HepG2 (cell line): ENCODE measurements around the gene SLC9A9. TPM values are rescaled to one million over a fixed set of nuclear protein-coding genes. Genes with fewer than 3 reads are reported as not detected.

Experiments used
- ATAC-seq: fragments of 200-7000 bp; cut with Tn5 transposase; 3 replicates; pipeline ENCODE4 v1.9.1; 2020; ENCODE audit warnings: mild to moderate bottlenecking, moderate library complexity
- BruUV-seq: library from RNA; stranded (reverse); fragments of 400-500 nt; replicated peaks from 2 replicates; lab custom pipeline; 2021; lab: Mats Ljungman, UMichigan
- CTCF ChIA-PET: fragments of 300-600 bp; formaldehyde crosslinking; extraction: SDS; loops from one replicate; lab custom pipeline; 2021; ENCODE audit warnings: low total read pairs, inconsistent platforms, low intra/inter-chr PET ratio; lab: Yijun Ruan, JAX
- POLR2A ChIA-PET: fragments of 350-600 bp; sonication (Branson Sonifier 250); formaldehyde crosslinking; loops from one replicate; lab custom pipeline; 2020; ENCODE audit warnings: antibody characterized with exemption, inconsistent platforms; lab: Yijun Ruan, JAX
- DNase-seq: peaks from one replicate; pipeline ENCODE4 v3.0.0-alpha.2; 2015; ENCODE audit warnings: low spot score
- FAIRE-seq: peaks from 3 replicates; lab custom pipeline; 2011; peaks lifted over from hg19 to GRCh38; lab: Jason Lieb, UNC
- H2AFZ ChIP-seq: one replicate; pipeline ENCODE4 v1.6.1; 2011; ENCODE audit warnings: low read length, inconsistent platforms
- H3K27ac ChIP-seq: fragments of 300-600 bp; 3 replicates; pipeline ENCODE4 v1.8.0; 2011; ENCODE audit warnings: mixed run types, mild to moderate bottlenecking, mixed read lengths, low read length, inconsistent platforms; ENCODE audit not compliant: insufficient read depth; ENCODE audit errors: extremely low read length
- H3K27me3 ChIP-seq, 2 experiments: fragments of 200-600 bp in 1 of 2; 2 replicates in 1 of 2; 3 replicates in 1 of 2; pipeline versions ENCODE4 v1.6.0 to v1.8.0; 2011; ENCODE audit warnings: low read length in 2 of 2, mild to moderate bottlenecking in 2 of 2, moderate library complexity in 2 of 2, inconsistent platforms in 1 of 2; ENCODE audit not compliant: insufficient read depth in 2 of 2, control insufficient read depth in 1 of 2
- H3K36me3 ChIP-seq, 2 experiments: fragments of 200-600 bp in 1 of 2; replicated peaks in 1 of 2; 2 replicates in 1 of 2; 3 replicates in 1 of 2; pipeline versions ENCODE4 v1.5.1 to v1.8.0; 2011; ENCODE audit warnings: low read length in 2 of 2, inconsistent platforms in 1 of 2; ENCODE audit not compliant: insufficient read depth in 2 of 2, control insufficient read depth in 1 of 2
- H3K4me1 ChIP-seq: 2 replicates; pipeline ENCODE4 v1.5.1; 2012; ENCODE audit warnings: low read length, inconsistent platforms; ENCODE audit not compliant: insufficient read depth
- H3K4me2 ChIP-seq: 2 replicates; pipeline ENCODE4 v1.6.0; 2011; ENCODE audit warnings: low read depth, low read length, inconsistent platforms
- H3K4me3 ChIP-seq, 3 experiments: fragments of 200-600 bp in 1 of 3; sonication (generic), shearing (Covaris generic) in 1 of 3; replicated peaks in 1 of 3; 2 replicates each; pipeline ENCODE4 v1.5.1; 2011 to 2016; ENCODE audit warnings: low read length in 3 of 3, inconsistent platforms in 2 of 3, low read depth in 2 of 3, mild to moderate bottlenecking in 2 of 3, control low read depth in 1 of 3, mixed read lengths in 1 of 3; ENCODE audit not compliant: insufficient read depth in 1 of 3
- H3K79me2 ChIP-seq: one replicate; pipeline ENCODE4 v1.6.1; 2011; ENCODE audit warnings: low read length, inconsistent platforms; ENCODE audit not compliant: insufficient read depth
- H3K9ac ChIP-seq: 2 replicates; pipeline ENCODE4 v1.6.0; 2011; ENCODE audit warnings: mild to moderate bottlenecking, low read depth, low read length, inconsistent platforms; ENCODE audit not compliant: insufficient read depth
- H3K9me3 ChIP-seq: 2 replicates; pipeline ENCODE4 v1.5.1; 2012; ENCODE audit warnings: mild to moderate bottlenecking, low read length
- H4K20me1 ChIP-seq: 2 replicates; pipeline ENCODE4 v1.6.0; 2011; ENCODE audit warnings: inconsistent platforms, mild to moderate bottlenecking, low read length, moderate library complexity; ENCODE audit not compliant: insufficient read depth
- CEBPG ChIP-seq: IDR thresholded peaks from 2 replicates; pipeline ENCODE4 v1.6.1; 2016
- FOSL2 ChIP-seq: sonication (generic); formaldehyde crosslinking; IDR thresholded peaks from 2 replicates; pipeline ENCODE4 v1.4.0; 2020; ENCODE audit warnings: missing genetic modification reagents
- HIVEP1 ChIP-seq: sonication (generic); formaldehyde crosslinking; IDR thresholded peaks from 2 replicates; pipeline ENCODE4 v1.4.0; 2020; ENCODE audit warnings: mild to moderate bottlenecking, missing genetic modification reagents
- KDM1A ChIP-seq: IDR thresholded peaks from 2 replicates; pipeline ENCODE4 v1.6.1; 2016; ENCODE audit warnings: missing compliant biosample characterization
- KLF16 ChIP-seq, 2 experiments: sonication (generic) in 1 of 2; formaldehyde crosslinking in 1 of 2; IDR thresholded peaks; 2 replicates each; pipeline versions ENCODE4 v1.6.1 to v1.8.0; 2016 to 2023; ENCODE audit warnings: missing genetic modification reagents in 2 of 2, missing compliant biosample characterization in 1 of 2
- SIN3A ChIP-seq: IDR thresholded peaks from 2 replicates; pipeline ENCODE4 v1.6.1; 2011; ENCODE audit warnings: low read depth, mild to moderate bottlenecking, control low read depth, low read length, borderline replicate concordance
- SMYD3 ChIP-seq: sonication (generic); formaldehyde crosslinking; IDR thresholded peaks from 2 replicates; pipeline ENCODE4 v1.8.1; 2023; ENCODE audit warnings: mild to moderate bottlenecking, missing genetic modification reagents
- TBX3 ChIP-seq: fragments of 450-650 bp; IDR thresholded peaks from 2 replicates; pipeline ENCODE4 v1.6.1; 2017; ENCODE audit warnings: antibody characterized with exemption, mild to moderate bottlenecking, inconsistent platforms, borderline replicate concordance
- YY1 ChIP-seq: IDR thresholded peaks from 2 replicates; pipeline ENCODE4 v1.6.1; 2011; ENCODE audit warnings: low read length, low read depth, moderate library complexity, mild to moderate bottlenecking; ENCODE audit not compliant: insufficient read depth, insufficient replicate concordance
- ZNF550 ChIP-seq: sonication (generic); formaldehyde crosslinking; IDR thresholded peaks from 2 replicates; pipeline ENCODE4 v1.4.0; 2020; ENCODE audit warnings: mild to moderate bottlenecking, missing genetic modification reagents, borderline replicate concordance
- ZNF652 ChIP-seq: IDR thresholded peaks from 2 replicates; pipeline ENCODE4 v1.6.1; 2016; ENCODE audit warnings: low read depth, borderline replicate concordance
- ZNF720 ChIP-seq: sonication (generic); formaldehyde crosslinking; IDR thresholded peaks from 2 replicates; pipeline ENCODE4 v1.4.0; 2020; ENCODE audit warnings: missing genetic modification reagents
- WGBS: methylation state at CpG from one replicate; pipeline ENCODE4 v1.1.6; 2017; ENCODE audit warnings: low lambda C conversion rate; 5-methylcytosine and 5-hydroxymethylcytosine counted together
- in situ Hi-C: cut with HindIII; loops from 2 replicates; pipeline ENCODE4 v1.10.0; 2017; ENCODE audit warnings: low pct_unique_long_range_greater_than_20kb; ENCODE audit not compliant: extremely low pct_ligation_motif_present
- intact Hi-C: fragments of 100-400 bp; cut with micrococcal nuclease; formaldehyde crosslinking; loops from one replicate; pipeline ENCODE4 v1.10.0; 2022; ENCODE audit not compliant: unreplicated experiment
- polyA plus RNA-seq, 8 experiments: library from polyadenylated mRNA; depleted of rRNA in 3 of 8; stranded (reverse) in 7 of 8; unstranded in 1 of 8; fragments of >200 nt; fragmentation: Illumina TruSeq in 4 of 8; extraction: Trizol in 4 of 8; gene quantifications; 2 replicates each; pipeline versions ENCODE4 v1.2.1 to v1.2.3, GENCODE V29; 2011 to 2016; ENCODE audit warnings: low read depth in 4 of 8, missing spikeins in 1 of 8, mixed read lengths in 1 of 8; ENCODE audit not compliant: insufficient read depth in 1 of 8
- total RNA-seq, 5 experiments: library from RNA; depleted of rRNA; stranded (reverse); fragments of >200 nt; fragmentation: Illumina TruSeq; extraction: Trizol; gene quantifications; 2 replicates each; pipeline ENCODE4 v1.2.3, GENCODE V29; 2016; ENCODE audit warnings: low read depth in 1 of 5
- TF ChIP-seq, protein P1 (sequence below): sonication (generic); formaldehyde crosslinking; IDR thresholded peaks from 2 replicates; pipeline ENCODE4 v1.9.0; 2021; ENCODE audit warnings: missing genetic modification reagents, borderline replicate concordance
- TF ChIP-seq, protein P2 (sequence below): sonication (generic); formaldehyde crosslinking; IDR thresholded peaks from 2 replicates; pipeline ENCODE4 v1.5.1; 2020; ENCODE audit warnings: missing genetic modification reagents, mild to moderate bottlenecking, borderline replicate concordance

SLC9A9 gene
- total and polyA plus RNA-seq, 2 of the 13 experiments (the other 11 are each of a cell fraction or from before 2014, with no cell fraction given): not detected

DNA sequence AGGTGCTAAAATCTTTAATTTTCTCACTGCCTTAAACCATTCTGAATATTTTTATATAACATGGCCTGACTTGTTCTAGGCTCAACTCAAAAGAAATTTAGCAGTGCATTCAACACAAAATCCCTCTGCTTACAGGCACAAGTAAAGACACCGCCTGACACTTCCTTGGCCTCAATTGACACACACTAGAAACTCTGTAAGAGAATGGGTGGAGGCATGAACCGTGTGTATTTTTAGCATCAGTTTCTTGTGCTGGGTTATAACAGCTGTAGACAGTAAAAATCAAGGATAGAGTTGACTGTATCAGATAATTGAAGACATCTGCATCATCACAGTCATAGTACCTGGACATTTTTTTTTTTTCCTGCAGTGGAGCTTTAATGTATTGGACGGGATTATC lies 54.3 kb downstream of the SLC9A9 start:
- POLR2A ChIA-PET: no interaction called here

More for the DNA sequence above, 54.3 kb downstream of the SLC9A9 start:
- no peaks in the 10 kb centered on the region for H3K36me3 ChIP-seq
- CTCF ChIA-PET: no interaction called here
- H3K9me3 ChIP-seq: no peaks in the 10 kb centered on the region
- in situ Hi-C loops: no loop called here
- no peak overlapping the region for H3K4me2 ChIP-seq
- no peak overlapping the region for H2AFZ ChIP-seq
- H3K9ac ChIP-seq: no peak overlapping the region
- intact Hi-C loops: no loop called here
- no peaks in the 10 kb centered on the region for H3K27me3 ChIP-seq
- no peak overlapping the region for H3K27ac ChIP-seq
- H3K79me2 ChIP-seq: no peaks in the 10 kb centered on the region
- DNase-seq: no peak
- no peak for FAIRE-seq
- H4K20me1 ChIP-seq: no peaks in the 10 kb centered on the region
- ATAC-seq: no peak
- no peak for TF ChIP-seq SIN3A
- no peak for TF ChIP-seq SMYD3 (CRISPR knock-in tag)
- no peak for TF ChIP-seq CEBPG (CRISPR knock-in tag)
- TF ChIP-seq TBX3: no peak
- no peak for TF ChIP-seq FOSL2 (CRISPR knock-in tag)
- no peak for TF ChIP-seq ZNF550 (CRISPR knock-in tag)
- TF ChIP-seq KDM1A (CRISPR knock-in tag): no peak
- TF ChIP-seq, protein P1, sequence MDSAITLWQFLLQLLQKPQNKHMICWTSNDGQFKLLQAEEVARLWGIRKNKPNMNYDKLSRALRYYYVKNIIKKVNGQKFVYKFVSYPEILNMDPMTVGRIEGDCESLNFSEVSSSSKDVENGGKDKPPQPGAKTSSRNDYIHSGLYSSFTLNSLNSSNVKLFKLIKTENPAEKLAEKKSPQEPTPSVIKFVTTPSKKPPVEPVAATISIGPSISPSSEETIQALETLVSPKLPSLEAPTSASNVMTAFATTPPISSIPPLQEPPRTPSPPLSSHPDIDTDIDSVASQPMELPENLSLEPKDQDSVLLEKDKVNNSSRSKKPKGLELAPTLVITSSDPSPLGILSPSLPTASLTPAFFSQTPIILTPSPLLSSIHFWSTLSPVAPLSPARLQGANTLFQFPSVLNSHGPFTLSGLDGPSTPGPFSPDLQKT (CRISPR knock-in tag): no peak
- no peak for TF ChIP-seq HIVEP1 (CRISPR knock-in tag)
- TF ChIP-seq ZNF652 (CRISPR knock-in tag): no peak
- TF ChIP-seq KLF16 (CRISPR knock-in tag; IDR thresholded peaks at IDR 0.05): no peak
- TF ChIP-seq, protein P2, sequence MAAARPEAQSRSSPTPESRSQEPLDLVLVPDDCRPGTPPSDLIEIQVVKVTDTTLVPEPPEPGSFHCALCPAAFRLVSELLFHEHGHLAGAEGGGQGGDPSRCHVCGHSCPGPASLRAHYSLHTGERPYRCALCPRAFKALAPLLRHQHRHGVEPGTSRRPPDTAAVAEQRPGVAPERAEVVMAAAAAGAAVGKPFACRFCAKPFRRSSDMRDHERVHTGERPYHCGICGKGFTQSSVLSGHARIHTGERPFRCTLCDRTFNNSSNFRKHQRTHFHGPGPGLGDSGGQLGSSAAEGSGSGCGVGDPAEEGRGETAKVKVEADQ (CRISPR knock-in tag): no peak
- TF ChIP-seq ZNF720 (CRISPR knock-in tag): no peak
- TF ChIP-seq YY1: no peak
- no peak overlapping the region for H3K4me3 ChIP-seq
- BruUV-seq: no TSS peak
- H3K4me1 ChIP-seq: no peaks in the 10 kb centered on the region
- WGBS: 0% methylated on average over 3 of the region's 3 CpGs
